Smooth muscle cell of the brain vasculature (primary cell): ENCODE measurements around the gene BTG3.
A peak's percentile ranks its signal among the peaks of the same experiment; 100 is the strongest.

Experiments
- DNase-seq: peaks from one replicate; pipeline ENCODE4 v3.0.0-alpha.2; 2012; ENCODE audit warnings: low read depth, low spot score

BTG3 gene

DNA sequence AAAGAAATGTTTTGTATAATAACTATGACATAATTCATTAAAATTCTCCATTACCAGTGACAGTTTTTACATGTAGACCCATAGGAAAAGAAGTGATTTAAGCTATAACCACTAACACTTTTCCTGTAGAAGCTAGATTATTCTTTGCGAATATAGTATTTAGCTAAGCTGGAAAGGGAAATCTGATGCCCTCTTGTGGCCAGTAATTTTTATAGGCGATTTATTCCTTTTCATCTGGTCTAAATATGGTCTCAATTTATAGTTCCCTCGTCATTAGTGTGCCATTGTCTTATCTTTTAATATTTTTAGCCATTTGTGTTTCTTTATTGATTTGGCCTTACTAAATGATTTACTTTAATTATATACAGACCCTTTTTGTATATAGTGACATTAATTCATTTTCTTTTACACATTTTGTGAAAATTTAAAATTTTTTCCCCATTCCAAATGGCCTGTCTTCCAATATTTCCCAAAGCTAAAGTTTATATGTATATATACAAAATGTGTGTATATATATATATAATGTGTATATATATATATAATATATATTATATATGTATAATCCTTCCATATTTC lies 26.7 kb downstream of the BTG3 start:
- peak; percentile 24 for DNase-seq

DNA sequence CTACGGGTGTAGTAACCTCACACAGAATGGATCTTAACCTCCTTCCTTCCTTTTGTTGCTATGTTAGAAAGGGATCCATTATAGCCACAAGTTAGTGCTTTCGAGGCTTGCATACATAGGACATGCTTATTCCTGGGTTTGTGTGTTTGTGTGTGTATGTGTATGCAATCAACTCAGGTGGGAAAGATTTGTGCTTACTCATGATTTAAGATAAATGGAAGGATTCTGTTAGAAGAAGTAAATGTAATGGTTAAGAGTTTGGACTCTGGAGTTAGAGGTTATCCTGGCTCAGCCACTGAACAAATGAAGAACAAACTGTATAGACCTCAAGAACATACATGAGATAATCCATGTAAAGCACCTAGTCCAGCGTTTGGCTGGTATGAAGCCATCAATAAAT lies 28.8 kb downstream of the BTG3 start:
- no peak for DNase-seq

GRCh38 chr21:17580319-17580718 lies 32.4 kb downstream of the BTG3 start:
- DNase-seq, result no peak

GRCh38 chr21:17578876-17579275 lies 33.8 kb downstream of the BTG3 start:
- no peak for DNase-seq

GRCh38 chr21:17578162-17578561 lies 34.5 kb downstream of the BTG3 start:
- no peak for DNase-seq

GRCh38 chr21:17577701-17578100 lies 35.0 kb downstream of the BTG3 start:
- DNase-seq, result no peak

DNA sequence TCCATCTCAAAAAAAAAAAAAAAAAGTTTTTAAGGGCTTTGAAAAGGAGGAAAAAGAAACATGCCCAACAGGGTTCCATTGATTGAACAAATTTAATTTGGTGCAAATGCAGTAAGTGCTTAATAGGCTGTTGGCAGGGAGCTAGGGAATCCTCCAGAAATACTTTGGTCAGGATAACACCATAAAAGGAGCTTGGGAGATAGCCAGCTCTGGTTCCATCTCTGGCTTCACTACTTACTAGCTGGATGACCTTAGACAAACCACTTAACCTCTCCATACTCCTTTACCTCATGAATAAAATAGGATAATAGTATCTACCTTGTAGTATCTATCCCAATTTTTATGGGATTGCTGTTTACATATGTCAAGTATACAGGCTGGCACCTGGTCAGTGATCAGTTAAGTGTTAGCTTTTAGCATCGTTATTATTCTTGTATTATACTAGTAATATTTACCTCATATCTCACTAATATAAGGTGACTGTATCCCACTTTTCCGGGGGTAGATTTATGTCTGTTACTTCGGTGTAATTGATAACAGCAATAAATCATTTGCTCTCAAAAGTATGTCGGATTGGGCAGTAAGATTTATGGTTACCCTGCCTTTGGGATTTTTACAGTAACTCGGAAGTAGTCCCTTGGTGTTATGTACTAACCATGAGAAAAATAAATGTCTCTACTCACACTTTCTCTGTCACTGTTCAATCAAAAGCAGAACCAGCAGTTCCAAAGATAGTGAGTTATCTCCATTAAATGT lies 36.4 kb downstream of the BTG3 start:
- no peak for DNase-seq

- DNase-seq, result no peak
Measured at GRCh38 chr21:17575076-17575475, 37.6 kb downstream of the BTG3 start.

GRCh38 chr21:17572431-17572830 lies 40.3 kb downstream of the BTG3 start:
- no peak for DNase-seq

GRCh38 chr21:17570786-17571185 lies 41.9 kb downstream of the BTG3 start:
- DNase-seq, result no peak

DNA sequence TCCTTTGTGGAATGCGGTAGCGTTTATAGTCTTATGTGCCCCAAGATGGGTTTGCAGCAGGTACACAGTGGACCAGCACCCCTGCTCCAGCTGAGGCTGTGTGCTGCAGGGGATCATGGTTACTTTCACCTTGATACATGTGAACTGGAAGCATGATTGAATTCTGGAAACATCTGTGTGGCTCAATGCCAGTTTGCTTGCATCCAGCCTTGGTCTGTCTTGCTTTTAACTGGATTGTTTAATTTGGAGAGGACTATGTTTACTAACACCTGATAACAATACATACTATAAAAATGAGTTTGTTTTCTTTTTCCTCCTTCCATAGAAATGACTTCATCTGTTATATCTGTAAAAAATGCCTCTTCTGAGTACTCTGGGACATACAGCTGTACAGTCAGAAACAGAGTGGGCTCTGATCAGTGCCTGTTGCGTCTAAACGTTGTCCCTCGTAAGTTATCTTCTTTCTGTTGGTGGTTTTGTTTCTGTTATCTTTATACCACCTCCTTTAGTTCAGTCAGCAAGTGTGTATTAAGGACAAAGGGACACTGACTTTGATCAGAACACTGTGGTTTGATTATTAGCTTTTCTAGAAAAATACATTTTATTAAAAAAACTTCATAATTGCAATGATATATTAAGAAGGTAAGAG lies 52.2 kb downstream of the BTG3 start:
- no peak for DNase-seq

GRCh38 chr21:17554679-17555465 lies 57.8 kb downstream of the BTG3 start:
- no peak for DNase-seq

DNA sequence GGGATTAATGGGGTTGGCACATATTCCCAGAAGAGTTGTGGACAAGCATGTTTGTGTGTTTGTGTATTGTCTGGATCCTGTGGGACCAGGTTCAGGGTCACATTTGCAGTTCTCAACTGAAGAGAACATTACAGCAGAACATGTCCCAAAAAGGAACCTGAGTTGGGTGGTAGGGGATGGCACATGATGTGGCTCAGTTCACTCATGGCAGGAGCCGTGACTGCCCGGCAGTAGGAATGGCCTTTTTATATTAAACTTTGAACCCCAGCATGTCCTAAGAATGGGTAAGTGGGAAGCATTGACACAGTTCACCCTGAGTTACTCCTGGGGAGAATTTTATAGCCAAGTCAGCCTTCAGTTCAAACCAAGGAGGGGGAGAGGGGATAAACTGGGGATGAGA lies 58.6 kb downstream of the BTG3 start:
- no peak for DNase-seq

DNA sequence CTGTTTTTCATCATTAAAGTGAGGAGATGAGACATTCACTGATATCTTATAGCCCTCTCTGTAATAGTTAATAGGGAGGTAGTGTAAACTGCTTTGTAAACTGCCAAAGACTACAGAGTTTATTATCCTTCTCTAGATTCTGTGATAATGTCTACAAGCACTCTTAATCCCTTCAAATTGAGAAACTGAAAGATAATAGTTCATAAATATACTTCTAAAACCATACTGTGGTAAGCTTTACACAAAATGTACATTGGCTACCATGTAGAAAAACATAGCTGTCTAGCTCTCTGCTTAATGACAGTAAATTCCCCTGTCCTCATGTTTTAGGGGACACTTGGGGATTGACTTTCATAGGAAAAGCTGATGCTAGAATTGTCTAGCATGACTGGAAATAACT lies 60.3 kb downstream of the BTG3 start:
- DNase-seq, result no peak

DNA sequence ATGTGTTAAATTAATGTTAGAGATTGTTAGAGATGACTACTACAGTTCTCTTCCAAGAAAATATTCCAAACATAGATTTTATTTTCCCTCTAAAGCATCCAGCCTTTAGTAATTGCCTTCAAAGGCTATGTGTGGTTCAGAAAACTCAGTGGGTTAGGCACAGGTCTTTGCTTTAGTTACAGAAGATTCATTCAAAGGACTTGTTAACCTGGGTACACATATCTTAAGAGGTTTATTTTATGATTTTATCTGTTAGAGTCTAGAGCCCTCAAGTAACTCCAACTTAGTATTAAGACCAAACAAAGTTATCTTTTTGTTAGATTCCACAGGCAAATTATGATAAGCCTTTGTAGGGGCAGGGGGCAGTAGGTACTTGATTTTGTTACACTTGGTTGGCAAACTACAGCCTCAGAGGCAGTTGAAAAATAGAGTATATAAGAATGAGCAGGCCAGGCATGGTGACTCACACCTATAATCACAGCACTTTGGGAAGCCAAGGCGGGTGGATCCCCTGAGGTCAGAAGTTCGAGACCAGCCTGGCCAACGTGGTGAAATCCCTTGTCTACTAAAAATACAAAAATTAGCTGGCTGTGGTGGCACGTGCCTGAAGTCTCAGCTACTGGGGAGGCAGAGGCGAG lies 61.9 kb downstream of the BTG3 start:
- DNase-seq, result no peak

DNA sequence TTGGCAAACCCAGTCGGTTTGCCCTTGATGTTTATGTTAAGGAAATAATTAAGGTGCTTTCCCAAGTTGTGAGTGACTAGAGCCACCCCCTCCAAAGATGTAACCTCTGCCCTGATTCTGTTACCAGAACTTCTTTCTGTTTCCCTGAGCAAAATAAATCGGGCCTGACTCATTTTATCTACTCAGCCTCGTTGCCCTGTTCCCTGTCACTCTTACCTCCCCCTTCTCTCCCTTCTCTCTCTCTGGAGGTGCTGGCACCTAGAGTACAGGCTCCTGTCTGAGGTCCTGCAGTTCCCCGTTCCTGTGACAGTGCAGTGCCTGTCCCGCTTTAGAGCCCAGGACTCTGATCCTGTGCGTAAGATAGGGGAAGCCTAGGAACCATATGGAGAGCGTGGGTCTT lies 64.4 kb downstream of the BTG3 start:
- DNase-seq, result no peak

- no peak for DNase-seq
Measured at GRCh38 chr21:17545007-17545406, 67.7 kb downstream of the BTG3 start.
